ENCODE measurements around the gene NHP2.

NHP2 gene

DNA sequence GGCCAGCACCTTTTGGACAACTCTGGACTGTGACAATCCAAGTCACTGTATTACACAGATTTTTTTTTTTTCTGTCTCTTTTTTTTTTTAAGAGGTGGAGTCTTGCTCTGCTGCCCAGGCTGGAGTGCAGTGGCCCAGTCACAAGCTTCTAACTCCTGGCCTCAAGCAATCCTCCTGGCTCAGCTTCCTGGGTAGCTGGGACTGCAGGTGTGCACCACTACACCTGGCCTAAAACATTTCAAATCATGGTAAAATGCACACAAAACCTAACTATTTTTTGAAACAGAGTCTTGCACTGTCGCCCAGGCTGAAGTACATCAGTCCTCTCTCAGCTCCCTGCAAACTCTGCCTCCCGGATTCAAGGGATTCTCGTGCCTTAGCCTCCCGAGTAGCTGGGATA lies 47.6 kb downstream of the NHP2 start:
- TF ChIP-seq, protein P1, sequence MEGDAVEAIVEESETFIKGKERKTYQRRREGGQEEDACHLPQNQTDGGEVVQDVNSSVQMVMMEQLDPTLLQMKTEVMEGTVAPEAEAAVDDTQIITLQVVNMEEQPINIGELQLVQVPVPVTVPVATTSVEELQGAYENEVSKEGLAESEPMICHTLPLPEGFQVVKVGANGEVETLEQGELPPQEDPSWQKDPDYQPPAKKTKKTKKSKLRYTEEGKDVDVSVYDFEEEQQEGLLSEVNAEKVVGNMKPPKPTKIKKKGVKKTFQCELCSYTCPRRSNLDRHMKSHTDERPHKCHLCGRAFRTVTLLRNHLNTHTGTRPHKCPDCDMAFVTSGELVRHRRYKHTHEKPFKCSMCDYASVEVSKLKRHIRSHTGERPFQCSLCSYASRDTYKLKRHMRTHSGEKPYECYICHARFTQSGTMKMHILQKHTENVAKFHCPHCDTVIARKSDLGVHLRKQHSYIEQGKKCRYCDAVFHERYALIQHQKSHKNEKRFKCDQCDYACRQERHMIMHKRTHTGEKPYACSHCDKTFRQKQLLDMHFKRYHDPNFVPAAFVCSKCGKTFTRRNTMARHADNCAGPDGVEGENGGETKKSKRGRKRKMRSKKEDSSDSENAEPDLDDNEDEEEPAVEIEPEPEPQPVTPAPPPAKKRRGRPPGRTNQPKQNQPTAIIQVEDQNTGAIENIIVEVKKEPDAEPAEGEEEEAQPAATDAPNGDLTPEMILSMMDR (conservative IDR thresholded peaks at IDR 0.05), result no peak
- no peak overlapping the region for H3K27ac ChIP-seq

DNA sequence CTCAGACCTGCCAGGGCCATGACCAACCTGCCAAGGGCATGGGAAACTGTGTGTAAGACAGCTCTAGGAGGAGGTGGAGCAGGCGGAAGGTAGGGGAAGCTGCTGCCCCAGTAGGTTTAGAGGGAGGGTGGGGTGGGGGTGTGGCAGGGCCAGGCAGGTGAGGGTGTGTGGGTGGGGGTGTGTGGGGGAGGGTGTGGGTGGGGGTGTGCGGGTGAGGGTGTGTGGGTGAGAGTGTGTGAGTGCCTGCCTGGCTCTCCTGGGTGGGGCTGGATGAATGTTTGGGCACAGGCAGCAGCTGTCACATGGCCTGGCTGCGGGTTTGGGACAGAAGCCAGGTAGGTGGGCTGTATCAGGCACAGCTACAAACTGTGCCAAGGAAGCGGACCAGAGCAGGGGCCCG lies 49.2 kb downstream of the NHP2 start:
- TF ChIP-seq, protein P1 (conservative IDR thresholded peaks at IDR 0.05), result no peak
- no peak overlapping the region for H3K27ac ChIP-seq

DNA sequence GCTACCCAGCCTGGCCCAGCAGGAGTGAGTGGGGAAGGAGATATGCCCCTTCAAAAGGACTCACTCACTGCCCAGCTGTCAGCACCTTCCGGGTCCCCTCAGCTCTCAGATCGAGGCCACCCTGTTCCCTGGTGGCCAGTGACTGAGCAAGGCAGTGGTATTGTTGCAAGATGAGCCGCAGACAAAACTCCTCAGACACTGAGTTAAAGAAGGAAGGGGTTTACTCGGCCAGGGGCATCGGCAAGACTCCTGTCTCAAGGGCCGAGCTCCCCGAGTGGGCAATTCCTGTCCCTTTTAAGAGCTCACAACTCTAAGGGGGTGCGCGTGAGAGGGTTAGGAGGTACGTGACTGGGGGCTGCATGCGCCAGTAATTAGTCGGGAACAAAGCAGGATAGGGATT lies 50.1 kb downstream of the NHP2 start:
- TF ChIP-seq, protein P1 (conservative IDR thresholded peaks at IDR 0.05), result no peak
- H3K27ac ChIP-seq, result no peak overlapping the region

Data from VCaP (cell line).